CD14-positive monocyte (primary cell): Measurements from ENCODE around the gene FANCC. TPM values are rescaled to one million over a fixed set of nuclear protein-coding genes. Genes with fewer than 3 reads are reported as not detected.

Experiments
- DNase-seq, 3 donors: peaks; one replicate each; pipeline ENCODE4 v3.0.0-alpha.2; 2011 to 2022
- H2AFZ ChIP-seq: 2 replicates; pipeline ENCODE4 v1.6.0; 2012; ENCODE audit warnings: mild to moderate bottlenecking, low read depth, low read length, inconsistent platforms; ENCODE audit not compliant: insufficient read depth, poor library complexity, severe bottlenecking
- H3K27ac ChIP-seq, 2 donors: 1 replicate in 1 of 2; 2 replicates in 1 of 2; pipeline ENCODE4 v1.5.1; 2012 to 2013; ENCODE audit warnings: low read length in 2 of 2, control low read depth in 1 of 2, inconsistent platforms in 1 of 2, low read depth in 1 of 2, mild to moderate bottlenecking in 1 of 2
- H3K27me3 ChIP-seq, 2 donors: one replicate each; pipeline versions ENCODE4 v1.6.0 to v1.6.1; 2011 to 2013; ENCODE audit warnings: low read length in 2 of 2; ENCODE audit not compliant: control insufficient read depth in 2 of 2, insufficient read depth in 2 of 2
- H3K36me3 ChIP-seq, 2 donors: replicated peaks in 1 of 2; 1 replicate in 1 of 2; 2 replicates in 1 of 2; pipeline versions ENCODE4 v1.5.1 to v1.6.1; 2012 to 2013; ENCODE audit warnings: low read length in 2 of 2, control low read depth in 1 of 2, inconsistent platforms in 1 of 2, mild to moderate bottlenecking in 1 of 2; ENCODE audit not compliant: insufficient read depth in 2 of 2, control insufficient read depth in 1 of 2
- H3K4me1 ChIP-seq, 2 donors: 1 replicate in 1 of 2; 2 replicates in 1 of 2; pipeline versions ENCODE4 v1.5.1 to v1.6.1; 2012 to 2013; ENCODE audit warnings: low read length in 2 of 2, control low read depth in 1 of 2, inconsistent platforms in 1 of 2, mild to moderate bottlenecking in 1 of 2, moderate library complexity in 1 of 2; ENCODE audit not compliant: insufficient read depth in 2 of 2, control insufficient read depth in 1 of 2
- H3K4me2 ChIP-seq: replicated peaks from 2 replicates; pipeline ENCODE3; 2012; ENCODE audit warnings: low read length, moderate library complexity, mild to moderate bottlenecking; ENCODE audit not compliant: poor library complexity, severe bottlenecking; ENCODE audit errors: extremely low read depth
- H3K4me3 ChIP-seq, 3 experiments: fragments of 200-600 bp in 1 of 3; sonication (generic) in 1 of 3; replicated peaks in 1 of 3; 1 replicate in 2 of 3; 2 replicates in 1 of 3; pipeline ENCODE4 v1.5.1; 2011 to 2013; ENCODE audit warnings: low read length in 3 of 3, mild to moderate bottlenecking in 3 of 3, control low read depth in 2 of 3, low read depth in 2 of 3, inconsistent platforms in 1 of 3, moderate library complexity in 1 of 3
- H3K79me2 ChIP-seq: 2 replicates; pipeline ENCODE4 v1.6.0; 2012; ENCODE audit warnings: mild to moderate bottlenecking, control low read depth, inconsistent platforms, low read length, moderate library complexity; ENCODE audit not compliant: insufficient read depth
- H3K9ac ChIP-seq: 2 replicates; pipeline ENCODE4 v1.6.0; 2017; ENCODE audit warnings: low read length, mild to moderate bottlenecking; ENCODE audit not compliant: insufficient read depth, poor library complexity, severe bottlenecking
- H3K9me3 ChIP-seq, 2 donors: replicated peaks in 1 of 2; 1 replicate in 1 of 2; 2 replicates in 1 of 2; pipeline versions ENCODE4 v1.5.1 to v1.6.1; 2012 to 2013; ENCODE audit warnings: low read length in 2 of 2, control low read depth in 1 of 2; ENCODE audit not compliant: control insufficient read depth in 1 of 2, insufficient read depth in 1 of 2
- H4K20me1 ChIP-seq: 2 replicates; pipeline ENCODE4 v1.6.0; 2012; ENCODE audit warnings: mild to moderate bottlenecking, low read length, control low read depth, moderate library complexity; ENCODE audit not compliant: insufficient read depth
- H3K27ac Mint-ChIP-seq, 7 donors: one replicate each; pipeline ENCODE4 v1.8.0; 2020; ENCODE audit warnings: mild to moderate bottlenecking in 7 of 7, mixed read lengths in 7 of 7, moderate library complexity in 6 of 7, inconsistent platforms in 2 of 7
- H3K27me3 Mint-ChIP-seq, 3 donors: one replicate each; pipeline ENCODE4 v1.8.0; 2021 to 2022; ENCODE audit warnings: low read depth in 3 of 3, mild to moderate bottlenecking in 3 of 3, mixed read lengths in 3 of 3, moderate library complexity in 3 of 3, inconsistent platforms in 1 of 3
- H3K36me3 Mint-ChIP-seq, 2 donors: one replicate each; pipeline ENCODE4 v1.8.0; 2020; ENCODE audit warnings: mixed read lengths in 2 of 2, inconsistent platforms in 1 of 2, mild to moderate bottlenecking in 1 of 2
- H3K4me1 Mint-ChIP-seq: one replicate; pipeline ENCODE4 v1.8.0; 2020; ENCODE audit warnings: mild to moderate bottlenecking, mixed read lengths
- H3K4me3 Mint-ChIP-seq, 2 donors: one replicate each; pipeline ENCODE4 v1.8.0; 2020; ENCODE audit warnings: mild to moderate bottlenecking in 2 of 2, mixed read lengths in 2 of 2, moderate library complexity in 1 of 2
- H3K9me3 Mint-ChIP-seq, 7 donors: one replicate each; pipeline ENCODE4 v1.8.0; 2020 to 2022; ENCODE audit warnings: mixed read lengths in 7 of 7, mild to moderate bottlenecking in 6 of 7, moderate library complexity in 6 of 7, inconsistent platforms in 2 of 7
- CTCF ChIP-seq: fragments of 200-600 bp; IDR thresholded peaks from one replicate; pipeline ENCODE4 v1.8.0; 2022; ENCODE audit warnings: antibody characterized with exemption, mild to moderate bottlenecking
- WGBS: methylation state at CpG from one replicate; pipeline ENCODE4 v1.1.5; 2013; ENCODE audit warnings: missing lambda C conversion rate; ENCODE audit not compliant: insufficient coverage; 5-methylcytosine and 5-hydroxymethylcytosine counted together
- intact Hi-C, 2 donors: fragments of 100-400 bp; cut with micrococcal nuclease; formaldehyde crosslinking; loops; one replicate each; pipeline versions ENCODE4 v1.15.0 to v1.15.1; 2023
- polyA plus RNA-seq, 3 donors: library from polyadenylated mRNA; depleted of rRNA in 1 of 3; unstranded in 2 of 3; stranded (reverse) in 1 of 3; fragments of 300-500 nt in 2 of 3; fragments of >200 nt in 1 of 3; fragmentation: Illumina TruSeq in 2 of 3; gene quantifications; 1 replicate in 2 of 3; 2 replicates in 1 of 3; pipeline ENCODE4 v1.2.3, GENCODE V29; 2012 to 2021

FANCC gene
- polyA plus RNA-seq, 3 donors: 1.2 to 2.2 (median 1.5) TPM

GRCh38 chr9:95182854-95183563 lies 134.5 kb downstream of the FANCC start:
- peaks cover 3 to 4% of the 10 kb centered on the region in 2 donors for H3K36me3 Mint-ChIP-seq
- Histone ChIP-seq H3K36me3 (no peaks in the 10 kb centered on the region), H3K4me3 (no peak overlapping the region), H3K27ac (no peak overlapping the region), H4K20me1 (no peaks in the 10 kb centered on the region), H3K4me1 (no peaks in the 10 kb centered on the region), H3K9ac (no peak overlapping the region), H3K4me2 (no peak overlapping the region), H3K27me3 (no peaks in the 10 kb centered on the region), H2AFZ (no peak overlapping the region), H3K79me2 (no peaks in the 10 kb centered on the region), H3K9me3 (no peaks in the 10 kb centered on the region)
- 94% methylated on average over 7 of the region's 11 CpGs for WGBS
- no peak overlapping the region for H3K4me3 Mint-ChIP-seq
- H3K4me1 Mint-ChIP-seq: peaks cover under 1% of the 10 kb centered on the region
- no peak for DNase-seq
- H3K27me3 Mint-ChIP-seq: peaks cover 0 to 4% (median 2%) of the 10 kb centered on the region in 3 donors
- no peak overlapping the region for H3K27ac Mint-ChIP-seq
- intact Hi-C loops: no loop called here
- TF ChIP-seq CTCF: no peak
- peaks cover 0 to 2% (median 0%) of the 10 kb centered on the region in 7 donors for H3K9me3 Mint-ChIP-seq

- intact Hi-C loops: no loop called here
- no peaks in the 10 kb centered on the region for H3K79me2 ChIP-seq
- H3K4me1 Mint-ChIP-seq: no peaks in the 10 kb centered on the region
- no peaks in the 10 kb centered on the region for H4K20me1 ChIP-seq
- no peak overlapping the region for H3K27ac Mint-ChIP-seq
- no peak for TF ChIP-seq CTCF
- H3K9me3 ChIP-seq: no peaks in the 10 kb centered on the region
- no peaks in the 10 kb centered on the region for H3K4me1 ChIP-seq
- H2AFZ ChIP-seq: no peak overlapping the region
- H3K9me3 Mint-ChIP-seq: peaks cover 0 to 2% (median 0%) of the 10 kb centered on the region in 7 donors
- no peaks in the 10 kb centered on the region for H3K27me3 ChIP-seq
- no peak for DNase-seq
- peaks cover 0 to 4% (median 2%) of the 10 kb centered on the region in 3 donors for H3K27me3 Mint-ChIP-seq
- no peak overlapping the region for H3K4me2 ChIP-seq
- H3K9ac ChIP-seq: no peak overlapping the region
- H3K4me3 ChIP-seq: no peak overlapping the region
- no peak overlapping the region for H3K4me3 Mint-ChIP-seq
- H3K27ac ChIP-seq: no peak overlapping the region
- H3K36me3 Mint-ChIP-seq: peaks cover 3 to 4% of the 10 kb centered on the region in 2 donors
- H3K36me3 ChIP-seq: no peaks in the 10 kb centered on the region
- 93% methylated on average over 3 of the region's 4 CpGs for WGBS
Observed at GRCh38 chr9:95181835-95182234, 135.7 kb downstream of the FANCC start.
